Upper lobe of right lung (tissue), 1 donor: Measurements from ENCODE around the gene CTSG. TPM values are rescaled to one million over a fixed set of nuclear protein-coding genes. Genes with fewer than 3 reads are reported as not detected.

Experiments used
- ATAC-seq: fragments of 200-7000 bp; cut with Tn5 transposase; one replicate; pipeline ENCODE4 v1.9.1; 2020; ENCODE audit warnings: mild to moderate bottlenecking, moderate library complexity
- DNase-seq: peaks from one replicate; pipeline ENCODE4 v3.0.0-alpha.2; 2020
- H3K27ac ChIP-seq: fragments of 200-600 bp; one replicate; pipeline ENCODE4 v1.8.0; 2022
- H3K27me3 ChIP-seq: fragments of 200-600 bp; one replicate; pipeline ENCODE4 v1.8.0; 2022; ENCODE audit warnings: mild to moderate bottlenecking
- H3K36me3 ChIP-seq: fragments of 200-600 bp; one replicate; pipeline ENCODE4 v1.8.0; 2022
- H3K4me1 ChIP-seq: fragments of 200-600 bp; one replicate; pipeline ENCODE4 v1.8.0; 2022
- H3K4me3 ChIP-seq: fragments of 200-600 bp; one replicate; pipeline ENCODE4 v1.8.0; 2022; ENCODE audit warnings: mild to moderate bottlenecking
- H3K9me3 ChIP-seq: fragments of 200-600 bp; one replicate; pipeline ENCODE4 v1.8.0; 2022
- intact Hi-C: fragments of 100-400 bp; cut with DNase I; formaldehyde crosslinking; loops from one replicate; pipeline ENCODE4 v1.11.0; 2022
- long read RNA-seq: library from polyadenylated mRNA; unstranded; transcript quantifications from one replicate; pipeline ENCODE4 v2.0.0, GENCODE V29; 2021
- total RNA-seq: library from RNA; stranded (reverse); fragmentation: NEBNext Ultra II Directional; extraction: Animal tissue kit (Norgen Biotek cat#: 25700); gene quantifications from one replicate; pipeline ENCODE4 v1.2.1, GENCODE V29; 2021
- TF ChIP-seq, protein P1 (sequence below): fragments of 200-600 bp; IDR thresholded peaks from one replicate; pipeline ENCODE4 v1.8.0; 2022; ENCODE audit warnings: antibody characterized with exemption
- donor health status: DM: no; HTN: yes; CAD: no; lungs with severe emphysema.

Gene CTSG, protein sequence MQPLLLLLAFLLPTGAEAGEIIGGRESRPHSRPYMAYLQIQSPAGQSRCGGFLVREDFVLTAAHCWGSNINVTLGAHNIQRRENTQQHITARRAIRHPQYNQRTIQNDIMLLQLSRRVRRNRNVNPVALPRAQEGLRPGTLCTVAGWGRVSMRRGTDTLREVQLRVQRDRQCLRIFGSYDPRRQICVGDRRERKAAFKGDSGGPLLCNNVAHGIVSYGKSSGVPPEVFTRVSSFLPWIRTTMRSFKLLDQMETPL
- total RNA-seq = 9.7 TPM
- long read RNA-seq, partial matches to known transcripts = 1 of 4 reads
- long read RNA-seq, other reads (novel, unspliced or antisense) = 0 of 4 reads

DNA sequence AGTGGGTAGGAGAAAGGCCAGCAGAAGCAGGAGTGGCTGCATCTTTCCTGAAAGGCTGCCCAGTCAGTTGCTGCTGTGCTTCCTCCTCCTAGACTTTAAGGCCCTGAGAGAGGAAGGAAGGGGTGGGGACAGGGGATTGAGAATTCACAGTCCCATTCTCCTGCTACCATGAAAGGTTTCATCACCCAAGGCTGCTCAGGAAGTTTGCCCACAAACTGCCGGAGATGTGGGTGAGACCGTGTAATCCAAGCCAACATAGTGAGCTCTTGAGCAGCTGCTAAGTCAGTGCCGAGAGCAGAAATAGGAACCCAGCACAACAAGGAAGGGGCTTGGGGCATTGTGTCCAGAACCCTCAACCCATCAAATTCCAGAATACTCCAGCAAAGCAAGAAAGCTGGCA lies at the start of gene CTSG:
CTSG (minus strand) TSS at position 69 of the 400 bp plus-strand sequence; CDS start at position 42, 27 bp downstream.
- TF ChIP-seq, protein P1, sequence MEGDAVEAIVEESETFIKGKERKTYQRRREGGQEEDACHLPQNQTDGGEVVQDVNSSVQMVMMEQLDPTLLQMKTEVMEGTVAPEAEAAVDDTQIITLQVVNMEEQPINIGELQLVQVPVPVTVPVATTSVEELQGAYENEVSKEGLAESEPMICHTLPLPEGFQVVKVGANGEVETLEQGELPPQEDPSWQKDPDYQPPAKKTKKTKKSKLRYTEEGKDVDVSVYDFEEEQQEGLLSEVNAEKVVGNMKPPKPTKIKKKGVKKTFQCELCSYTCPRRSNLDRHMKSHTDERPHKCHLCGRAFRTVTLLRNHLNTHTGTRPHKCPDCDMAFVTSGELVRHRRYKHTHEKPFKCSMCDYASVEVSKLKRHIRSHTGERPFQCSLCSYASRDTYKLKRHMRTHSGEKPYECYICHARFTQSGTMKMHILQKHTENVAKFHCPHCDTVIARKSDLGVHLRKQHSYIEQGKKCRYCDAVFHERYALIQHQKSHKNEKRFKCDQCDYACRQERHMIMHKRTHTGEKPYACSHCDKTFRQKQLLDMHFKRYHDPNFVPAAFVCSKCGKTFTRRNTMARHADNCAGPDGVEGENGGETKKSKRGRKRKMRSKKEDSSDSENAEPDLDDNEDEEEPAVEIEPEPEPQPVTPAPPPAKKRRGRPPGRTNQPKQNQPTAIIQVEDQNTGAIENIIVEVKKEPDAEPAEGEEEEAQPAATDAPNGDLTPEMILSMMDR = no peak
- Histone ChIP-seq H3K27ac (no peak within 1 kb of the TSS), H3K4me1 (no peaks in the 10 kb centered on the region), H3K4me3 (no peak within 1 kb of the TSS), H3K27me3 (no peaks in the 10 kb centered on the region), H3K9me3 (no peaks in the 10 kb centered on the region), H3K36me3 (no peaks in the 10 kb centered on the region)
- intact Hi-C loops = no loop called here
- DNase-seq (no peak), ATAC-seq (peak; percentile 78)

DNA sequence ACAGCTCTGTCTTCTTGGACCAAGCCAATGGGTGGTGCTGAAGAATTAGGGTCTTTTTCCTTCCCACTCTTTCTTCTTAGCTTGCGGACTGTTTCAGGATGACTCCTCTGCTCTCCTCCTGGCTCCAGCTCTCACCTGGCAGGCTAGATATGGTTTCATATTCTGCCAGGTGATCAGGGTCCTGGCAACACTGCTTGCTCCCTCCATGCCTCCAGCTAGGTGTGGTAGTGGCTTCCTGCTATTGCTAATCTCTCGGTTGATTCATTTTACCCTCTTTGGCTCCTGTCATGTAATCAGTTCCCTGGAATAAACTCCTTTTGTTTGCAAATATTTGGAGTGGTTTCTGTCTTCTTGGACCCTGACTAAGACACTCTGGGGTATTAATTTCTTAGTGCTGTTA lies 37.7 kb upstream of the CTSG start:
- TF ChIP-seq, protein P1 = no peak
- DNase-seq (no peak), ATAC-seq (no peak)
- Histone ChIP-seq H3K27me3 (no peaks in the 10 kb centered on the region), H3K9me3 (no peaks in the 10 kb centered on the region), H3K27ac (no peak overlapping the region), H3K4me1 (no peaks in the 10 kb centered on the region), H3K4me3 (no peak overlapping the region), H3K36me3 (no peaks in the 10 kb centered on the region)
- intact Hi-C loops = no loop called here

DNA sequence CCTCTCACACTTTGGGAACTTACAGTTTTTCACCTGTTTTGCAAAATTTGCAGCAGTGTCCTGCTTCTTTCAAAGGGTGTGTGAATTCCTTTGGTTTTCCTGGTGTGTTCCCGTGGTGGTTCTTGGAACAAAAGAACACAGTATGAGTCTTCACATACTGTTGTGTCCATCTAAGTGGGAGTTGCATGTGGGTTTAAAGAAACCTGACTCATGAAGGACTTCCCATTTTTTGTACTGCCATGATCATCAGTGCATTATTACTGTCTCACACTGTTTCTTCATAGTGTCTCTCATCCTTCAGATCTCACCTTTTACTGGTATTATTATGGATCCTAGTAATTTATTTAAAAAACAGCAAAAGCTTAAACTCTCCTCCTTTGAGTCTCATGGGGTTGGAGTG lies 37.2 kb upstream of the CTSG start:
- intact Hi-C loops = no loop called here
- no peak overlapping the region for H3K4me3 ChIP-seq
- no peak overlapping the region for H3K27ac ChIP-seq
- no peaks in the 10 kb centered on the region for H3K9me3 ChIP-seq
- no peaks in the 10 kb centered on the region for H3K27me3 ChIP-seq
- DNase-seq (no peak), ATAC-seq (peak; percentile 39)
- H3K4me1 ChIP-seq = no peaks in the 10 kb centered on the region
- H3K36me3 ChIP-seq = no peaks in the 10 kb centered on the region
- TF ChIP-seq, protein P1 = no peak

DNA sequence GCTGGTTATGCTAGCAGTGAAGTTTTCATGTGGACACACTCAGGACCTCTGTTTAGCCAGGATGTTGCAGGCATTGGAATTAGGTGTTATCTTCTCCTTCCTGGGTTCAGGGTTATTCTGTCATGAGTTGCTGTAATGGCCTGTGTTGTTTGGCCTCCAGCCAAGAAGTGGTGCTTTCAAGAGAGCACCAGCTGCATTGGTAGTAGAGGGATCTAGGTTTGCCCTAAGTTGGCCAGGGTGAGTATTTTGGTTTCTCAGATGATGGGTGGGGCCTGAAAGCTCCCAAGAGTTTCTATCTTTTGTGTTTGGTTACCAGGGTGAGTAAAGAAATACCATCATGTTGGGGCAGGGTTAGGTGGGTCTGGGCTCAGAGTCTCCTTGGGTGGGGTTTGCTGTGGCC lies 36.1 kb upstream of the CTSG start:
- TF ChIP-seq, protein P1 = no peak
- ATAC-seq = no peak
- H3K27ac ChIP-seq = no peak overlapping the region
- H3K4me3 ChIP-seq = no peak overlapping the region
- H3K9me3 ChIP-seq = no peaks in the 10 kb centered on the region
- intact Hi-C loops = no loop called here
- H3K36me3 ChIP-seq = no peaks in the 10 kb centered on the region
- no peaks in the 10 kb centered on the region for H3K4me1 ChIP-seq
- no peaks in the 10 kb centered on the region for H3K27me3 ChIP-seq
- no peak for DNase-seq

DNA sequence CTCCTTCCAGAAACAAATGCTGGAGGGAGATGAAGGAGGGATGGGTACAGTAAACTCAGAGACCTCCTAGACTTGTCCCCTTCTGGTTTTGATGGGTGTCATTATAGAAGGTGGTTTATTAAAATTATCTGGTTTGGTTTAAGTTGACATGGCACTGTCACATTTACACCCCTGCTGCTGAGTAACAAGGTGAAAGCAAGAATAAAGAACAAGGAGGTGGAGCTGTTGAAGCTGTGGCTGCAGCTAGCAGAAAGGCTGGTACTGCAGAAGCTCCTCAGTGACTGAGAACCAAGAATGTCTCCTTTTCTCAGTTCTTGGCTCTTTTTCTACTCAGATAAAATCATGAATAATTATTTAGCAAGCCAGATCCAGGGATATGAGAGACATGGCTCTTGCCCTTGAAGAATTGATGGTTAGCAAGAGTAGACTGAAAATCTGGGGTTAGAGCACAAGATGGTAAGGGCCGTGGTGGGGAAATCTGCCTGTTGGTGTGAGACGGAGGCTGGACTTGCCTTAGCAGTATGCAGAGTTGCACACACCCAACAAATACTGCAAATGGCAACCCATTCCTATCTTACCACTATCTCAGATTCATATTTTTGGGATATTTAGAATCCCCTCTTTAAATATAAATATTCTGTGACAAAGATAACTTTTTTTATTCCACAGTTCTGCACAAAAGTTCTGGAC lies 33.8 kb upstream of the CTSG start, which contains the start of gene GZMH:
GZMH (minus strand) TSS at position 31 of the 690 bp plus-strand sequence. CDS start 72 bp downstream, outside the sequence.
- TF ChIP-seq, protein P1 = no peak
- DNase-seq (no peak), ATAC-seq (no peak)
- H3K27ac ChIP-seq = no peak within 1 kb of the TSS
- H3K4me1 ChIP-seq = no peaks in the 10 kb centered on the region
- H3K36me3 ChIP-seq = no peaks in the 10 kb centered on the region
- no peaks in the 10 kb centered on the region for H3K27me3 ChIP-seq
- no peaks in the 10 kb centered on the region for H3K9me3 ChIP-seq
- H3K4me3 ChIP-seq = no peak within 1 kb of the TSS
- intact Hi-C loops = no loop called here
